Fibroblast of lung (primary cell): ENCODE measurements around the gene CATSPERD. TPM values are rescaled to one million over a fixed set of nuclear protein-coding genes. Genes with fewer than 3 reads are reported as not detected.
A peak's percentile ranks its signal among the peaks of the same experiment; 100 is the strongest.

ENCODE experiments used
- DNase-seq, 2 donors: peaks; one replicate each; pipeline versions ENCODE4 v3.0.0 to v3.0.0-alpha.2; 2010; ENCODE audit warnings: low read depth in 2 of 2
- H2AFZ ChIP-seq: 2 replicates; pipeline ENCODE4 v1.5.1; 2012; ENCODE audit warnings: low read length, control low read depth, inconsistent platforms
- H3K27ac ChIP-seq: 2 replicates; pipeline ENCODE4 v1.5.1; 2011; ENCODE audit warnings: low read length, control low read depth; ENCODE audit not compliant: insufficient read depth
- H3K27me3 ChIP-seq: 2 replicates; pipeline ENCODE4 v1.5.1; 2011; ENCODE audit warnings: mild to moderate bottlenecking, low read length; ENCODE audit not compliant: control insufficient read depth, insufficient read depth
- H3K36me3 ChIP-seq: 2 replicates; pipeline ENCODE4 v1.5.1; 2011; ENCODE audit warnings: low read length; ENCODE audit not compliant: control insufficient read depth, insufficient read depth
- H3K4me1 ChIP-seq: 2 replicates; pipeline ENCODE4 v1.5.1; 2011; ENCODE audit warnings: low read length; ENCODE audit not compliant: control insufficient read depth, insufficient read depth; ENCODE audit errors: extremely low read depth
- H3K4me2 ChIP-seq: 2 replicates; pipeline ENCODE4 v1.5.1; 2011; ENCODE audit warnings: low read length, control low read depth; ENCODE audit not compliant: insufficient read depth; ENCODE audit errors: extremely low read depth
- H3K4me3 ChIP-seq, 4 experiments: fragments of 200-600 bp in 1 of 4; sonication (generic) in 1 of 4; replicated peaks in 1 of 4; 2 replicates each; pipeline ENCODE4 v1.5.1; 2011 to 2016; ENCODE audit warnings: low read length in 4 of 4, low read depth in 3 of 4, mild to moderate bottlenecking in 3 of 4, control low read depth in 2 of 4, inconsistent platforms in 1 of 4, mixed read lengths in 1 of 4; ENCODE audit not compliant: insufficient read depth in 1 of 4; ENCODE audit errors: control extremely low read depth in 1 of 4
- H3K79me2 ChIP-seq: 2 replicates; pipeline ENCODE4 v1.5.1; 2012; ENCODE audit warnings: mild to moderate bottlenecking, low read length, inconsistent platforms; ENCODE audit not compliant: control insufficient read depth, insufficient read depth
- H3K9ac ChIP-seq: 2 replicates; pipeline ENCODE4 v1.5.1; 2011; ENCODE audit warnings: mild to moderate bottlenecking, low read length, control low read depth; ENCODE audit not compliant: insufficient read depth
- H3K9me3 ChIP-seq: 2 replicates; pipeline ENCODE4 v1.5.1; 2012; ENCODE audit warnings: low read depth, low read length; ENCODE audit not compliant: control insufficient read depth, insufficient read depth
- H4K20me1 ChIP-seq: 2 replicates; pipeline ENCODE4 v1.5.1; 2011; ENCODE audit warnings: low read length; ENCODE audit not compliant: control insufficient read depth, insufficient read depth; ENCODE audit errors: extremely low read depth
- CTCF ChIP-seq, 2 donors: IDR thresholded peaks in 1 of 2; conservative IDR thresholded peaks in 1 of 2; 1 replicate in 1 of 2; 2 replicates in 1 of 2; pipeline ENCODE4 v1.5.1; 2011 to 2012; ENCODE audit warnings: low read length in 2 of 2, control low read depth in 1 of 2, inconsistent platforms in 1 of 2, low read depth in 1 of 2, mild to moderate bottlenecking in 1 of 2
- EZH2 ChIP-seq: IDR thresholded peaks from 2 replicates; pipeline ENCODE4 v1.5.1; 2012; ENCODE audit warnings: low read length, control low read depth, mild to moderate bottlenecking; ENCODE audit errors: missing control alignments
- polyA plus RNA-seq, 2 donors: library from polyadenylated mRNA; depleted of rRNA in 1 of 2; stranded (reverse) in 1 of 2; unstranded in 1 of 2; fragments of >200 nt; gene quantifications; 2 replicates each; pipeline ENCODE4 v1.2.1, GENCODE V29; 2011 to 2012; ENCODE audit warnings: missing spikeins in 1 of 2
- total RNA-seq: library from RNA; depleted of rRNA; stranded (reverse); fragments of >200 nt; gene quantifications from 2 replicates; pipeline ENCODE4 v1.2.1, GENCODE V29; 2014

Gene CATSPERD
- total and polyA plus RNA-seq, 2 donors (not counting 1 experiment from before 2014, with no cell fraction given), result not detected

DNA sequence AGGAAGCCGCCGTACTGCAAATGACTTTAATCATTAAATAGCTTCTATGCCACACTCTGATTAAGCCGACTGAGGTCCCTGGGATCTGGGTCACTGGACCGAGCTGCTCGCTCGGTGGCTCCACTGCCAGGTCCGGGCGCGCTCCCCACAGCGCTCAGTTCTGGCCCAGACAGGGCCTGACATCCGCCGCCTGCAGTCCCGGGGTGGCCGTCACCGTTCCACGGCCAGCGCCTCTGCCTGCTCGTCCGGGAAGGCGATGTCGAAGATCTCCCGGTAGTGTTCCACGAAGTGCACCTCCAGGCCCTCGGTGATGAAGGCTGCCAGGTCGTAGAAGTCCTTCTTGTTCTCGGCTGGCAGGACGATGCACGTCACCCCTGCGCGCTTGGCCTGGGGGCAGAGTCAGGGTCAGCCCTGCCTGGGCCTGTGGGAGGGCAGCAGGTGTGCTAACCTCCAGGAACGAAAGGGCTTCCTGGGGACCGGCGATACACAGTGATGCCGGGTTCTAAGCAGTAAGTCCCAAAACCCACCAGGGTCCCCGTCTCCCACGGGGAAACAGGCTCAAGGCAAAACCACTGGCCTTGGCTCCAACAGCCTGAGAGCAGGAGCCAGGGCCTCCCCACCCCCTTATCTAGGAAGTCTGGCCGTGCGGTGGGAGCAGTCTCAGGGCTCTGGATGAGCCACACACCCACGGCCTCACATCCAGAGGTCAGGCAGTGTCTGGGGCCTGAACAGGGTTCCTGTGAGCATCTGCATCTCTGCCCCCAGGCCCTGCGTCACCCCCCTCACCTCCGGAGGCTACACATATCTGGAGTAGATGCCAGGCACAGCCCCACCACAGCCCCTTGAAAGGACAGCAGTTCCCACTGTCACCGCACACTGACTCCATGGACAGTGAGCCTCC lies 28.4 kb upstream of the CATSPERD start:
- Histone ChIP-seq H3K27ac (peak overlapping the region; percentile 36), H3K9ac (no peak overlapping the region)
- no peak for DNase-seq

DNA sequence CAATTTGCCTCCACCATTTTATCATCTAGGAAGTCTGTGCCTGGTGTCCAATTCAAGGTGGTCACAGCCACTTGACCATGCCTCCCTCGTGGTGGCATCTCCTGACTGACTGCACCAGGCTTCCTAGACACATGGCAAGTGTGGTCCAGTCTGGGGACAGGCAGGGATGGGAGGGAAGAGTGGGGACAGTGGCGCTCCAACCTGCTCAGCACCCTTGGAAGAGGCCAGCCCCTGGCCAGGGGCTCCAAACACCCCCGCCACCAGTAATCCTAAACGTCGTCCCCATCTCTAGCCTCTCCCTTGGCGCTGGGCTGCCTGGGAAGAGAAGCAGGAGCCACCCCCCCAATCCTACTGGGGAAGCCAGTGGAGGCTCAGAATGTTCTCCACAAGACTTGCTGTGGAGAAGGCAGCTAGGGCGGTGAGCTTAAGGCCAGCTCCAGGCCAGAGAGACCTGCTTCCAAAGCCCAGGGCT lies 27.7 kb upstream of the CATSPERD start:
- no peaks in the 10 kb centered on the region for H3K27me3 ChIP-seq
- no peak overlapping the region for H3K9ac ChIP-seq
- no peak overlapping the region for H3K27ac ChIP-seq
- H4K20me1 ChIP-seq, result no peaks in the 10 kb centered on the region
- no peak overlapping the region for H3K4me3 ChIP-seq
- TF ChIP-seq EZH2 (no peak), CTCF (conservative IDR thresholded peaks at IDR 0.05 in 1 of 2, IDR thresholded peaks at IDR 0.05 in 1 of 2; ENCODE audit: low read depth in 1 of 2, low read length in 2 of 2) (no peak)
- no peak for DNase-seq
- H3K4me1 ChIP-seq, result peaks cover 2% of the 10 kb centered on the region
- H3K79me2 ChIP-seq, result peaks cover 62% of the 10 kb centered on the region
- no peaks in the 10 kb centered on the region for H3K9me3 ChIP-seq
- H3K36me3 ChIP-seq, result peaks cover 49% of the 10 kb centered on the region
- H3K4me2 ChIP-seq, result no peak overlapping the region
- no peak overlapping the region for H2AFZ ChIP-seq

More for the DNA sequence above, 28.4 kb upstream of the CATSPERD start:
- Histone ChIP-seq H4K20me1 (no peaks in the 10 kb centered on the region), H3K4me1 (peaks cover 2% of the 10 kb centered on the region), H3K36me3 (peaks cover 47% of the 10 kb centered on the region), H2AFZ (no peak overlapping the region), H3K9me3 (no peaks in the 10 kb centered on the region), H3K27me3 (no peaks in the 10 kb centered on the region), H3K4me2 (peak overlapping the region; percentile 72), H3K4me3 (peak overlapping the region; percentile 92 to 98 (median 96)), H3K79me2 (peaks cover 61% of the 10 kb centered on the region)
- no peak for TF ChIP-seq EZH2
- no peak for TF ChIP-seq CTCF (conservative IDR thresholded peaks at IDR 0.05 in 1 of 2, IDR thresholded peaks at IDR 0.05 in 1 of 2; ENCODE audit: low read depth in 1 of 2, low read length in 2 of 2)

GRCh38 chr19:5693195-5694166 lies 27.0 kb upstream of the CATSPERD start:
- Histone ChIP-seq H3K79me2 (peaks cover 62% of the 10 kb centered on the region), H3K4me2 (no peak overlapping the region), H3K4me1 (peaks cover 2% of the 10 kb centered on the region), H3K27ac (no peak overlapping the region), H4K20me1 (no peaks in the 10 kb centered on the region), H3K9ac (no peak overlapping the region), H2AFZ (no peak overlapping the region), H3K4me3 (no peak overlapping the region), H3K27me3 (no peaks in the 10 kb centered on the region), H3K36me3 (peaks cover 54% of the 10 kb centered on the region), H3K9me3 (no peaks in the 10 kb centered on the region)
- DNase-seq, result no peak
- no peak for TF ChIP-seq EZH2
